GM19452 (cell line): ENCODE data around the gene BCKDHB.

Experiments
- ATAC-seq: cut with Tn5 transposase; IDR thresholded peaks from one replicate; pipeline ENCODE4 v1.9.1; 2021; ENCODE audit not compliant: unreplicated experiment

Gene BCKDHB

DNA sequence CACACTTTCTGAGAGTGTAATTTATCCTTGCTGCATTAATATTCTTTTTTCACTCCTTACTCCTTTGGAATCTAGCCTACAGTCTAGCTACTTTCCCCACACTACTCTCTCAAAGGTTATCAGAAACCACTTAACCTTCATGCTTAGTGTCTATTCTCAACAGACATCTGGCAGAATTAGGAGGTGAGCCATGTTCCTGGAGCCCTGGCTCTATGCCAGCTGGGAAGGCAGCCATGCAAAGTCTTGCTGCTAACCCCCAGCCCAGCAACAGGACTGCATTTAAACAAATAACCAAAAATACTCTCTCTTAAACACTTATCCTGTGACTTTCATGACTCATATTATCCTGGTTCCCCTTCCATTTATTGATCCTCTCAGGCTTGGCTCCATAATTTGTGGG, 260.2 kb downstream of the BCKDHB start:
- ATAC-seq = no peak

GRCh38 chr6:80376411-80376810, 269.9 kb downstream of the BCKDHB start:
- no peak for ATAC-seq

DNA sequence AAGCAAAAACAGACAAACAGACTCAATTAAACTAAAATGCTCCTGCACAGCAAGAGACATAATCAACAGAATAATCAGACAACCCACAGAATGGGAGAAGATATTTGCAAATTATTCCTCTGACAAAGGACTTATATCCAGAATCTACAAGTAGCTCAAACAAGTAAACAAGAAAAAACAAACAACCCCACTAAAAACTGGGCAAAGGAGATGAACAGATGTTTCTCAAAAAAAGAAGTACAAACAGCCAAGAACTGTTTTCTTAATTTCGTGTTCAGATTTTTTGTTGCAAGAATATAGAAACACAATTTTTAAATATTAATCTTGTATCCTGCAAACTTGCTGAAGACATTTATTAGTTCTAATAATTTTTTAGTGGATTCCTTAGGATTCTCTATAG, 274.1 kb downstream of the BCKDHB start:
- ATAC-seq = no peak

GRCh38 chr6:80382811-80383210, 276.3 kb downstream of the BCKDHB start:
- no peak for ATAC-seq

DNA sequence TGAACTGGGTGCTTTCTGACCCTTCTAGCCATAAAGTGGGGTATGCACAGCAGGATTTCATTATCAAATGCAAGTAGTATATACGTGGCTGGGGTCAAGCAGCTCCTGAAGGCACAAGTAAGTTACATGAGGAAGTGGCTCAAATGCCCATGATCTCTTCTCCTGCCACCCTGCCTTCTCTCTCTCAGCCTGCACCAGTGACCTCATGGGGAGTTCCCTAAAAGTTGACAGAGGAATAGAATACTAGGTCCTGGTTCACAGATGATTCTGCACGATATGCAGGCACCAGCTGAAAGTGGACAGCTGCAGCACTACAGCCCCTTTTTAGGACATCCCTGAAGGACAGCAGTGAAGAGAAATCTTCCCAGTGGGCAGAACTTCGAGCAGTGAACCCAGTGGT, 282.0 kb downstream of the BCKDHB start:
- ATAC-seq = no peak
